HEK293 (cell line): ENCODE data around the gene TGFB2.

Source experiments
- KLF1 ChIP-seq: fragments of 450-650 bp; formaldehyde crosslinking; IDR thresholded peaks from 2 replicates; pipeline ENCODE4 v1.5.1; 2016; ENCODE audit warnings: missing biosample characterization, missing genetic modification characterization
- SP3 ChIP-seq: fragments of 450-650 bp; formaldehyde crosslinking; IDR thresholded peaks from 2 replicates; pipeline ENCODE4 v1.5.1; 2016; ENCODE audit warnings: missing biosample characterization, missing genetic modification characterization
- ZBTB20 ChIP-seq: fragments of 450-650 bp; formaldehyde crosslinking; IDR thresholded peaks from 2 replicates; pipeline ENCODE4 v1.5.1; 2016; ENCODE audit warnings: missing biosample characterization, missing genetic modification characterization
- ZFP3 ChIP-seq: fragments of 450-650 bp; formaldehyde crosslinking; IDR thresholded peaks from 2 replicates; pipeline ENCODE4 v1.5.1; 2016; ENCODE audit warnings: low read depth, missing biosample characterization, missing genetic modification characterization
- ZFP37 ChIP-seq: fragments of 450-650 bp; formaldehyde crosslinking; IDR thresholded peaks from 2 replicates; pipeline ENCODE4 v1.5.1; 2016; ENCODE audit warnings: missing biosample characterization, missing genetic modification characterization
- ZNF157 ChIP-seq: fragments of 450-650 bp; formaldehyde crosslinking; IDR thresholded peaks from 2 replicates; pipeline ENCODE4 v1.5.1; 2016; ENCODE audit warnings: missing biosample characterization, missing genetic modification characterization
- ZNF184 ChIP-seq: fragments of 450-650 bp; IDR thresholded peaks from 2 replicates; pipeline ENCODE4 v1.5.1; 2018; ENCODE audit warnings: missing biosample characterization, mild to moderate bottlenecking, missing genetic modification characterization
- ZNF394 ChIP-seq: fragments of 450-650 bp; formaldehyde crosslinking; IDR thresholded peaks from 2 replicates; pipeline ENCODE4 v1.5.1; 2016; ENCODE audit warnings: missing biosample characterization, missing genetic modification characterization, mild to moderate bottlenecking, moderate library complexity, borderline replicate concordance
- ZNF423 ChIP-seq: fragments of 450-650 bp; formaldehyde crosslinking; IDR thresholded peaks from 2 replicates; pipeline ENCODE4 v1.5.1; 2016; ENCODE audit warnings: missing biosample characterization, missing genetic modification characterization
- ZNF585B ChIP-seq: fragments of 450-650 bp; formaldehyde crosslinking; IDR thresholded peaks from 2 replicates; pipeline ENCODE4 v1.5.1; 2016; ENCODE audit warnings: missing biosample characterization, missing genetic modification characterization
- ZNF621 ChIP-seq: fragments of 450-650 bp; formaldehyde crosslinking; IDR thresholded peaks from 2 replicates; pipeline ENCODE4 v1.5.1; 2017; ENCODE audit warnings: missing biosample characterization, missing genetic modification characterization
- ZNF747 ChIP-seq: fragments of 450-650 bp; formaldehyde crosslinking; IDR thresholded peaks from 2 replicates; pipeline ENCODE4 v1.5.1; 2016; ENCODE audit warnings: missing biosample characterization, missing genetic modification characterization
- ZNF777 ChIP-seq: fragments of 450-650 bp; formaldehyde crosslinking; IDR thresholded peaks from 2 replicates; pipeline ENCODE4 v1.5.1; 2017; ENCODE audit warnings: missing biosample characterization, missing genetic modification characterization, borderline replicate concordance
- ZNF830 ChIP-seq: fragments of 450-650 bp; IDR thresholded peaks from 2 replicates; pipeline ENCODE4 v1.5.0; 2018; ENCODE audit warnings: missing biosample characterization, missing genetic modification characterization, low read depth, mild to moderate bottlenecking, moderate library complexity
- TF ChIP-seq, protein P1 (sequence below): fragments of 450-650 bp; formaldehyde crosslinking; IDR thresholded peaks from 2 replicates; pipeline ENCODE4 v1.5.1; 2016; ENCODE audit warnings: missing biosample characterization, missing genetic modification characterization
- TF ChIP-seq, protein P2 (sequence below): fragments of 450-650 bp; formaldehyde crosslinking; IDR thresholded peaks from 2 replicates; pipeline ENCODE4 v1.5.1; 2016; ENCODE audit warnings: missing biosample characterization, missing genetic modification characterization
- TF ChIP-seq, protein P3 (sequence below): fragments of 450-650 bp; formaldehyde crosslinking; IDR thresholded peaks from 2 replicates; pipeline ENCODE4 v1.5.1; 2016; ENCODE audit warnings: missing biosample characterization, missing genetic modification characterization
- TF ChIP-seq, protein P4 (sequence below): fragments of 450-650 bp; formaldehyde crosslinking; IDR thresholded peaks from 2 replicates; pipeline ENCODE4 v1.5.1; 2016; ENCODE audit warnings: missing biosample characterization, missing genetic modification characterization
- TF ChIP-seq, protein P5 (sequence below): IDR thresholded peaks from 2 replicates; pipeline ENCODE4 v1.6.1; 2011; ENCODE audit warnings: mild to moderate bottlenecking, low read depth, low read length, borderline replicate concordance
- TF ChIP-seq, protein P6 (sequence below): fragments of 450-650 bp; formaldehyde crosslinking; IDR thresholded peaks from 2 replicates; pipeline ENCODE4 v1.5.1; 2017; ENCODE audit warnings: missing biosample characterization, missing genetic modification characterization
- TF ChIP-seq, protein P7 (sequence below): fragments of 450-650 bp; formaldehyde crosslinking; IDR thresholded peaks from 2 replicates; pipeline ENCODE4 v1.5.1; 2016; ENCODE audit warnings: missing biosample characterization, missing genetic modification characterization
- TF ChIP-seq, protein P8 (sequence below): fragments of 450-650 bp; formaldehyde crosslinking; IDR thresholded peaks from 2 replicates; pipeline ENCODE4 v1.5.1; 2016; ENCODE audit warnings: missing biosample characterization, missing genetic modification characterization

Gene TGFB2

DNA sequence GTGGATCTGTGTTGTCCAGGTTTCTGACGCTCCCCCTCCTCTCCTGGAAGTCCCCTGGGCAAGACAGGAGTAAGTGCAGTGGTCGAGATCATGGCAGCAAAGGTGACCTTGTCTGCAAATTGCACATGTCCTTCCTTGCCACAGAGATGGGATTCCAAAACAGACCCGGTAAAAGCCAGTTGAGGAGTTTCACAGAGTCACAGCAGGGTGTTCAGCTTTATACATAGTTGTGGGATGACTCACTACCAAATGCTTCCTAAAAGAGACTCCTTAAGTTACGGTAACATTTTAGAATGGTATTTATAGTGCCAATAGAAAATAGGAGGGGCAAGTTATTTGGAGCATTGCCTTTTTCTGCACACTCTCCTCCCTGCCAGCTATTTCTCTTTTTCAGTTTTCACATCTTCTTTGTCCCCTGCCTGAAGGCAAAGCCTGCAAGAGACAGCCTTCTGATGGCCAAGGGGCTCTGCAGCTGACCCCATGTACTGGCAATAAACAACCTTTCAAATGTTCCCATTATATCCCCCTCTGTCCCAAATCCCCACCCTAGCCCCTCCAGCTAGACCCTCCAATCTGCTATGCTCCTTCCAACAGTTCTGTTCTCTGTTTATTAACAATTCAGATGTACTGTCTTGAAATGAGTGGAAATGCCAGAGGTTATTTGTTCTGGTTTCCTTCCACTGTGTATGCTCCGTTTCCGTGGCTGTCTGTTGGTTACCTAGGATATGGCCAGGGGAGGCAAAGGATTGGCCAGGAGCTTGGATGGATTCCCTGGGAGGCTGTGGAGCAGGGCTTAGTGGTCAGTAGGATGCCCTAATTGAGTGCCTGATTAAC lies 115.0 kb downstream of the TGFB2 start (continued):
- TF ChIP-seq, protein P1, sequence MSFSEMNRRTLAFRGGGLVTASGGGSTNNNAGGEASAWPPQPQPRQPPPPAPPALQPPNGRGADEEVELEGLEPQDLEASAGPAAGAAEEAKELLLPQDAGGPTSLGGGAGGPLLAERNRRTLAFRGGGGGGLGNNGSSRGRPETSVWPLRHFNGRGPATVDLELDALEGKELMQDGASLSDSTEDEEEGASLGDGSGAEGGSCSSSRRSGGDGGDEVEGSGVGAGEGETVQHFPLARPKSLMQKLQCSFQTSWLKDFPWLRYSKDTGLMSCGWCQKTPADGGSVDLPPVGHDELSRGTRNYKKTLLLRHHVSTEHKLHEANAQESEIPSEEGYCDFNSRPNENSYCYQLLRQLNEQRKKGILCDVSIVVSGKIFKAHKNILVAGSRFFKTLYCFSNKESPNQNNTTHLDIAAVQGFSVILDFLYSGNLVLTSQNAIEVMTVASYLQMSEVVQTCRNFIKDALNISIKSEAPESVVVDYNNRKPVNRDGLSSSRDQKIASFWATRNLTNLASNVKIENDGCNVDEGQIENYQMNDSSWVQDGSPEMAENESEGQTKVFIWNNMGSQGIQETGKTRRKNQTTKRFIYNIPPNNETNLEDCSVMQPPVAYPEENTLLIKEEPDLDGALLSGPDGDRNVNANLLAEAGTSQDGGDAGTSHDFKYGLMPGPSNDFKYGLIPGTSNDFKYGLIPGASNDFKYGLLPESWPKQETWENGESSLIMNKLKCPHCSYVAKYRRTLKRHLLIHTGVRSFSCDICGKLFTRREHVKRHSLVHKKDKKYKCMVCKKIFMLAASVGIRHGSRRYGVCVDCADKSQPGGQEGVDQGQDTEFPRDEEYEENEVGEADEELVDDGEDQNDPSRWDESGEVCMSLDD (tag by site-specific recombination): no peak
- TF ChIP-seq, protein P2, sequence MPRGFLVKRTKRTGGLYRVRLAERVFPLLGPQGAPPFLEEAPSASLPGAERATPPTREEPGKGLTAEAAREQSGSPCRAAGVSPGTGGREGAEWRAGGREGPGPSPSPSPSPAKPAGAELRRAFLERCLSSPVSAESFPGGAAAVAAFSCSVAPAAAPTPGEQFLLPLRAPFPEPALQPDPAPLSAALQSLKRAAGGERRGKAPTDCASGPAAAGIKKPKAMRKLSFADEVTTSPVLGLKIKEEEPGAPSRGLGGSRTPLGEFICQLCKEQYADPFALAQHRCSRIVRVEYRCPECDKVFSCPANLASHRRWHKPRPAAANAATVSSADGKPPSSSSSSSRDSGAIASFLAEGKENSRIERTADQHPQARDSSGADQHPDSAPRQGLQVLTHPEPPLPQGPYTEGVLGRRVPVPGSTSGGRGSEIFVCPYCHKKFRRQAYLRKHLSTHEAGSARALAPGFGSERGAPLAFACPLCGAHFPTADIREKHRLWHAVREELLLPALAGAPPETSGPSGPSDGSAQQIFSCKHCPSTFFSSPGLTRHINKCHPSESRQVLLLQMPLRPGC: peak; percentile 64; the same call in 1 of the 2 replicates
- TF ChIP-seq, protein P3, sequence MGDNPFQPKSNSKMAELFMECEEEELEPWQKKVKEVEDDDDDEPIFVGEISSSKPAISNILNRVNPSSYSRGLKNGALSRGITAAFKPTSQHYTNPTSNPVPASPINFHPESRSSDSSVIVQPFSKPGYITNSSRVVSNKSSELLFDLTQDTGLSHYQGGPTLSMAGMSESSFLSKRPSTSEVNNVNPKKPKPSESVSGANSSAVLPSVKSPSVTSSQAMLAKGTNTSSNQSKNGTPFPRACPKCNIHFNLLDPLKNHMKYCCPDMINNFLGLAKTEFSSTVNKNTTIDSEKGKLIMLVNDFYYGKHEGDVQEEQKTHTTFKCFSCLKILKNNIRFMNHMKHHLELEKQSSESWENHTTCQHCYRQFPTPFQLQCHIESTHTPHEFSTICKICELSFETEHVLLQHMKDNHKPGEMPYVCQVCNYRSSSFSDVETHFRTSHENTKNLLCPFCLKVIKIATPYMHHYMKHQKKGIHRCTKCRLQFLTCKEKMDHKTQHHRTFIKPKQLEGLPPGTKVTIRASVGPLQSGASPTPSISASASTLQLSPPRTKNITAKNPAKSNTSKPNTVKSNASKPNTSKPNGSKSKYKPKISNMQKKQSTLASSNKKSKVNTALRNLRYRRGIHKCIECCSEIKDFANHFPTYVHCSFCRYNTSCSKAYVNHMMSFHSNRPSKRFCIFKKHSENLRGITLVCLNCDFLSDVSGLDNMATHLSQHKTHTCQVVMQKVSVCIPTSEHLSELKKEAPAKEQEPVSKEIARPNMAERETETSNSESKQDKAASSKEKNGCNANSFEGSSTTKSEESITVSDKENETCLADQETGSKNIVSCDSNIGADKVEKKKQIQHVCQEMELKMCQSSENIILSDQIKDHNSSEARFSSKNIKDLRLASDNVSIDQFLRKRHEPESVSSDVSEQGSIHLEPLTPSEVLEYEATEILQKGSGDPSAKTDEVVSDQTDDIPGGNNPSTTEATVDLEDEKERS (tag by site-specific recombination): no peak
- TF ChIP-seq ZFP37 (tag by site-specific recombination) (peak; percentile 52; the same call in 1 of the 2 replicates), ZNF621 (tag by site-specific recombination) (no peak), ZNF777 (tag by site-specific recombination) (no peak), ZNF157 (no peak), KLF1 (no peak), ZNF747 (tag by site-specific recombination) (no peak), ZNF423 (tag by site-specific recombination) (no peak), ZNF394 (tag by site-specific recombination) (no peak), SP3 (tag by site-specific recombination) (no peak), ZBTB20 (tag by site-specific recombination) (no peak), ZFP3 (tag by site-specific recombination) (no peak), ZNF184 (tag by site-specific recombination) (no peak), ZNF585B (tag by site-specific recombination) (no peak), ZNF830 (tag by site-specific recombination) (no peak)
- TF ChIP-seq, protein P4, sequence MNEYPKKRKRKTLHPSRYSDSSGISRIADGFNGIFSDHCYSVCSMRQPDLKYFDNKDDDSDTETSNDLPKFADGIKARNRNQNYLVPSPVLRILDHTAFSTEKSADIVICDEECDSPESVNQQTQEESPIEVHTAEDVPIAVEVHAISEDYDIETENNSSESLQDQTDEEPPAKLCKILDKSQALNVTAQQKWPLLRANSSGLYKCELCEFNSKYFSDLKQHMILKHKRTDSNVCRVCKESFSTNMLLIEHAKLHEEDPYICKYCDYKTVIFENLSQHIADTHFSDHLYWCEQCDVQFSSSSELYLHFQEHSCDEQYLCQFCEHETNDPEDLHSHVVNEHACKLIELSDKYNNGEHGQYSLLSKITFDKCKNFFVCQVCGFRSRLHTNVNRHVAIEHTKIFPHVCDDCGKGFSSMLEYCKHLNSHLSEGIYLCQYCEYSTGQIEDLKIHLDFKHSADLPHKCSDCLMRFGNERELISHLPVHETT (tag by site-specific recombination): 0 out of 2 replicates have a peak, but pooled peaks have one; percentile 32
- TF ChIP-seq, protein P5, sequence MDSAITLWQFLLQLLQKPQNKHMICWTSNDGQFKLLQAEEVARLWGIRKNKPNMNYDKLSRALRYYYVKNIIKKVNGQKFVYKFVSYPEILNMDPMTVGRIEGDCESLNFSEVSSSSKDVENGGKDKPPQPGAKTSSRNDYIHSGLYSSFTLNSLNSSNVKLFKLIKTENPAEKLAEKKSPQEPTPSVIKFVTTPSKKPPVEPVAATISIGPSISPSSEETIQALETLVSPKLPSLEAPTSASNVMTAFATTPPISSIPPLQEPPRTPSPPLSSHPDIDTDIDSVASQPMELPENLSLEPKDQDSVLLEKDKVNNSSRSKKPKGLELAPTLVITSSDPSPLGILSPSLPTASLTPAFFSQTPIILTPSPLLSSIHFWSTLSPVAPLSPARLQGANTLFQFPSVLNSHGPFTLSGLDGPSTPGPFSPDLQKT: no peak
- TF ChIP-seq, protein P6, sequence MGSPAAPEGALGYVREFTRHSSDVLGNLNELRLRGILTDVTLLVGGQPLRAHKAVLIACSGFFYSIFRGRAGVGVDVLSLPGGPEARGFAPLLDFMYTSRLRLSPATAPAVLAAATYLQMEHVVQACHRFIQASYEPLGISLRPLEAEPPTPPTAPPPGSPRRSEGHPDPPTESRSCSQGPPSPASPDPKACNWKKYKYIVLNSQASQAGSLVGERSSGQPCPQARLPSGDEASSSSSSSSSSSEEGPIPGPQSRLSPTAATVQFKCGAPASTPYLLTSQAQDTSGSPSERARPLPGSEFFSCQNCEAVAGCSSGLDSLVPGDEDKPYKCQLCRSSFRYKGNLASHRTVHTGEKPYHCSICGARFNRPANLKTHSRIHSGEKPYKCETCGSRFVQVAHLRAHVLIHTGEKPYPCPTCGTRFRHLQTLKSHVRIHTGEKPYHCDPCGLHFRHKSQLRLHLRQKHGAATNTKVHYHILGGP: no peak
- TF ChIP-seq, protein P7, sequence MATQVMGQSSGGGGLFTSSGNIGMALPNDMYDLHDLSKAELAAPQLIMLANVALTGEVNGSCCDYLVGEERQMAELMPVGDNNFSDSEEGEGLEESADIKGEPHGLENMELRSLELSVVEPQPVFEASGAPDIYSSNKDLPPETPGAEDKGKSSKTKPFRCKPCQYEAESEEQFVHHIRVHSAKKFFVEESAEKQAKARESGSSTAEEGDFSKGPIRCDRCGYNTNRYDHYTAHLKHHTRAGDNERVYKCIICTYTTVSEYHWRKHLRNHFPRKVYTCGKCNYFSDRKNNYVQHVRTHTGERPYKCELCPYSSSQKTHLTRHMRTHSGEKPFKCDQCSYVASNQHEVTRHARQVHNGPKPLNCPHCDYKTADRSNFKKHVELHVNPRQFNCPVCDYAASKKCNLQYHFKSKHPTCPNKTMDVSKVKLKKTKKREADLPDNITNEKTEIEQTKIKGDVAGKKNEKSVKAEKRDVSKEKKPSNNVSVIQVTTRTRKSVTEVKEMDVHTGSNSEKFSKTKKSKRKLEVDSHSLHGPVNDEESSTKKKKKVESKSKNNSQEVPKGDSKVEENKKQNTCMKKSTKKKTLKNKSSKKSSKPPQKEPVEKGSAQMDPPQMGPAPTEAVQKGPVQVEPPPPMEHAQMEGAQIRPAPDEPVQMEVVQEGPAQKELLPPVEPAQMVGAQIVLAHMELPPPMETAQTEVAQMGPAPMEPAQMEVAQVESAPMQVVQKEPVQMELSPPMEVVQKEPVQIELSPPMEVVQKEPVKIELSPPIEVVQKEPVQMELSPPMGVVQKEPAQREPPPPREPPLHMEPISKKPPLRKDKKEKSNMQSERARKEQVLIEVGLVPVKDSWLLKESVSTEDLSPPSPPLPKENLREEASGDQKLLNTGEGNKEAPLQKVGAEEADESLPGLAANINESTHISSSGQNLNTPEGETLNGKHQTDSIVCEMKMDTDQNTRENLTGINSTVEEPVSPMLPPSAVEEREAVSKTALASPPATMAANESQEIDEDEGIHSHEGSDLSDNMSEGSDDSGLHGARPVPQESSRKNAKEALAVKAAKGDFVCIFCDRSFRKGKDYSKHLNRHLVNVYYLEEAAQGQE (tag by site-specific recombination): no peak
- TF ChIP-seq, protein P8, sequence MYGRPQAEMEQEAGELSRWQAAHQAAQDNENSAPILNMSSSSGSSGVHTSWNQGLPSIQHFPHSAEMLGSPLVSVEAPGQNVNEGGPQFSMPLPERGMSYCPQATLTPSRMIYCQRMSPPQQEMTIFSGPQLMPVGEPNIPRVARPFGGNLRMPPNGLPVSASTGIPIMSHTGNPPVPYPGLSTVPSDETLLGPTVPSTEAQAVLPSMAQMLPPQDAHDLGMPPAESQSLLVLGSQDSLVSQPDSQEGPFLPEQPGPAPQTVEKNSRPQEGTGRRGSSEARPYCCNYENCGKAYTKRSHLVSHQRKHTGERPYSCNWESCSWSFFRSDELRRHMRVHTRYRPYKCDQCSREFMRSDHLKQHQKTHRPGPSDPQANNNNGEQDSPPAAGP (tag by site-specific recombination): no peak
